ENCODE data around the gene TECR. TPM values are rescaled to one million over a fixed set of nuclear protein-coding genes. Genes with fewer than 3 reads are reported as not detected.
A peak's percentile ranks its signal among the peaks of the same experiment; 100 is the strongest.

TECR gene
- total RNA-seq, result 100 to 1,000 TPM; 217 to 232 TPM
- 96.7 TPM for polyA plus RNA-seq (2013, experiment 1 of 2)
- 133 TPM for polyA plus RNA-seq (2013, experiment 2 of 2)
- total RNA-seq, result 12.1 to 94.0 (median 49.1) reads per million in 172 experiments

GRCh38 chr19:14529254-14530004, at the start of gene TECR:
Gene TECR (plus strand): TSS chr19:14529594. CDS start chr19:14529697, 103 bp downstream.
- H3K4me1 ChIP-seq (ENCODE audit: insufficient read depth, low read length), result peaks cover 59% of the 10 kb centered on the region
- DNase-seq, result peak; percentile 99 to 100 (median 100)
- peaks cover 8% of the 10 kb centered on the region for H3K36me3 ChIP-seq (ENCODE audit: insufficient read depth, low read length)
- POLR2A ChIA-PET, result interaction anchor here (0.8 to 5.9 kb wide), 11 partner anchors 12 to 393 kb away, joined by 3 to 74 read pairs (median 3); partner anchors contain the start of genes ASF1B, DNAJB1 and GIPC1
- peak within 1 kb of the TSS; percentile 92 for H3K4me3 ChIP-seq (ENCODE audit: low read length)
- H3K9me3 Mint-ChIP-seq, result no peaks in the 10 kb centered on the region
- H3K27me3 Mint-ChIP-seq, result no peaks in the 10 kb centered on the region
- peak within 1 kb of the TSS; percentile 92 for H3K4me3 Mint-ChIP-seq
- H3K36me3 Mint-ChIP-seq (ENCODE audit: low read depth), result peaks cover 34% of the 10 kb centered on the region
- peak within 1 kb of the TSS; percentile 85 to 88 for H3K27ac ChIP-seq (ENCODE audit: low read depth in 1 of 2, low read length in 2 of 2)
- no peaks in the 10 kb centered on the region for H3K9me3 ChIP-seq (ENCODE audit: control insufficient read depth in 1 of 2, insufficient read depth in 1 of 2, low read length in 2 of 2)
- peak; percentile 92 for ATAC-seq (ENCODE audit: poor library complexity)
- peaks cover 57% of the 10 kb centered on the region for H3K4me1 Mint-ChIP-seq (ENCODE audit: low read depth)
- H3K27ac Mint-ChIP-seq, result peak within 1 kb of the TSS; percentile 100
- no peak for TF ChIP-seq CTCF (IDR thresholded peaks at IDR 0.05)
- intact Hi-C loops (cut with DNase I, micrococcal nuclease), result loop anchor here (1.0 to 5.0 kb wide), 5 partner anchors 11 to 107 kb away; partner anchors contain the start of gene DNAJB1 (in 2 of the 2)
- no peaks in the 10 kb centered on the region for H3K27me3 ChIP-seq (ENCODE audit: control insufficient read depth in 1 of 2, insufficient read depth in 2 of 2, low read length in 2 of 2)
- CTCF ChIA-PET, result interaction anchor here (0.8 to 1.6 kb wide), 6 partner anchors 10 to 27 kb away, joined by 3 to 7 read pairs (median 4); partner anchors contain the start of gene DNAJB1

- intact Hi-C loops (cut with DNase I, micrococcal nuclease), result loop anchor here (2.0 to 10.0 kb wide), 4 partner anchors 341 to 605 kb away; partner anchors contain the start of genes ASF1B (in 1 of the 2) and NANOS3 (in 1 of the 2)
- Mint-ChIP-seq H3K36me3 (ENCODE audit: low read depth) (no peaks in the 10 kb centered on the region), H3K4me3 (no peak overlapping the region), H3K27me3 (peaks cover 13% of the 10 kb centered on the region), H3K4me1 (ENCODE audit: low read depth) (peaks cover 15% of the 10 kb centered on the region), H3K27ac (no peak overlapping the region), H3K9me3 (no peaks in the 10 kb centered on the region)
- ChIA-PET POLR2A (interaction anchor here (1.0 to 2.5 kb wide), 4 partner anchors 38 to 344 kb away, joined by 3 to 9 read pairs (median 4); partner anchors contain the start of genes ASF1B and DNAJB1), CTCF (interaction anchor here (0.9 to 2.0 kb wide), 12 partner anchors 12 to 332 kb away, joined by 3 to 6 read pairs (median 3); partner anchors contain the start of genes DNAJB1 and GIPC1)
- no peak overlapping the region for H3K4me3 ChIP-seq (ENCODE audit: low read length)
- H3K9me3 ChIP-seq (ENCODE audit: control insufficient read depth in 1 of 2, insufficient read depth in 1 of 2, low read length in 2 of 2), result no peaks in the 10 kb centered on the region
- ATAC-seq (ENCODE audit: poor library complexity) (peak; percentile 62), DNase-seq (peak; percentile 45 to 82 (median 64))
- H3K36me3 ChIP-seq (ENCODE audit: insufficient read depth, low read length), result peaks cover 32% of the 10 kb centered on the region
- H3K4me1 ChIP-seq (ENCODE audit: insufficient read depth, low read length), result peaks cover 21% of the 10 kb centered on the region
- peaks cover under 1 to 3% of the 10 kb centered on the region in 2 experiments for H3K27me3 ChIP-seq (ENCODE audit: control insufficient read depth in 1 of 2, insufficient read depth in 2 of 2, low read length in 2 of 2)
- no peak overlapping the region for H3K27ac ChIP-seq (ENCODE audit: low read depth in 1 of 2, low read length in 2 of 2)
- peak; percentile 87 for TF ChIP-seq CTCF (IDR thresholded peaks at IDR 0.05)
Measured at GRCh38 chr19:14479975-14480699, 49.3 kb upstream of the TECR start.

DNA sequence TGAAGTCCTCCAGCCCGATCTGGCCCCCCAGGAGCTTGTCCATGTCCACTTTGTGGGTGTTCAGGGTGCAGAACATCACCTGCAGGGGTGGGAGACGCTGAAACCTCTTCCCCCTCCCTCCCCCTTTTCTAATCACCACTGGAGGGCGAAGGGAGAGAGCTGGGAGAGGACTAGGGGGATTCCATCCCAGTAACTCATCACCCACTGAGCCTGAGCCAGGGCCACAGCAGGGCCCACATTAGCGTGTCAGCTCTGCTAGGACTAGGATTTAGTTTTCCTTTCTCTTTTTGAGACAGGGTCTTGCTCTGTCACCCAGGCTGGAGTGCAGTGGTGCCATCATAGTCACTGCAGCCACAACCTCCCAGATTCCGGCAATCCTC, 48.7 kb upstream of the TECR start:
- ChIA-PET CTCF (interaction anchor here (1.0 to 2.0 kb wide), 6 partner anchors 11 to 76 kb away, joined by 3 to 6 read pairs (median 4); partner anchors contain the start of genes DNAJB1 and GIPC1), POLR2A (interaction anchor here (1.1 to 2.5 kb wide), 3 partner anchors 37 to 344 kb away, joined by 3 to 9 read pairs (median 3); partner anchors contain the start of genes ASF1B and DNAJB1)
- intact Hi-C loops (cut with DNase I, micrococcal nuclease), result loop anchor here (2.0 to 10.0 kb wide), 3 partner anchors 342 to 606 kb away; partner anchors contain the start of genes ASF1B (in 1 of the 2) and NANOS3 (in 1 of the 2)
- Histone ChIP-seq H3K27ac (ENCODE audit: low read depth in 1 of 2, low read length in 2 of 2) (no peak overlapping the region), H3K27me3 (ENCODE audit: control insufficient read depth in 1 of 2, insufficient read depth in 2 of 2, low read length in 2 of 2) (no peaks in the 10 kb centered on the region), H3K4me3 (ENCODE audit: low read length) (no peak overlapping the region), H3K4me1 (ENCODE audit: insufficient read depth, low read length) (peaks cover 15% of the 10 kb centered on the region), H3K9me3 (ENCODE audit: control insufficient read depth in 1 of 2, insufficient read depth in 1 of 2, low read length in 2 of 2) (no peaks in the 10 kb centered on the region), H3K36me3 (ENCODE audit: insufficient read depth, low read length) (peaks cover 32% of the 10 kb centered on the region)
- Mint-ChIP-seq H3K36me3 (ENCODE audit: low read depth) (no peaks in the 10 kb centered on the region), H3K27ac (no peak overlapping the region), H3K27me3 (peaks cover 12% of the 10 kb centered on the region), H3K9me3 (no peaks in the 10 kb centered on the region), H3K4me3 (no peak overlapping the region), H3K4me1 (ENCODE audit: low read depth) (peaks cover 12% of the 10 kb centered on the region)
- DNase-seq (no peak), ATAC-seq (ENCODE audit: poor library complexity) (no peak)
- TF ChIP-seq CTCF (IDR thresholded peaks at IDR 0.05), result no peak

Data from CD4-positive, alpha-beta T cell (primary cell).